Ishikawa (cell line): ENCODE data around the gene TCP1.

Source experiments
- EP300 ChIP-seq: IDR thresholded peaks from 2 replicates; pipeline ENCODE4 v1.6.1; 2012; ENCODE audit warnings: borderline replicate concordance
- MAX ChIP-seq: IDR thresholded peaks from 2 replicates; pipeline ENCODE4 v1.6.1; 2012
- RAD21 ChIP-seq: IDR thresholded peaks from 2 replicates; pipeline ENCODE4 v1.6.1; 2012; ENCODE audit warnings: low read depth
- USF1 ChIP-seq: IDR thresholded peaks from 2 replicates; pipeline ENCODE4 v1.6.1; 2012
- ZBTB7A ChIP-seq: IDR thresholded peaks from 2 replicates; pipeline ENCODE4 v1.6.1; 2012; ENCODE audit warnings: low read depth

- TF ChIP-seq EP300 = no peak
- TF ChIP-seq RAD21 = no peak
- no peak for TF ChIP-seq ZBTB7A
- no peak for TF ChIP-seq USF1
- TF ChIP-seq MAX = no peak
Measured at GRCh38 chr6:159823953-159824352, 34.6 kb upstream of the TCP1 start.
